GM18505 (cell line): ENCODE data around the gene LSG1.

Source experiments
- ATAC-seq: cut with Tn5 transposase; IDR thresholded peaks from one replicate; pipeline ENCODE4 v1.9.1; 2021; ENCODE audit not compliant: unreplicated experiment
- POLR2A ChIP-seq: IDR thresholded peaks from 4 replicates; pipeline ENCODE4 v1.6.1; 2011; ENCODE audit warnings: borderline replicate concordance; ENCODE audit not compliant: insufficient read depth, insufficient read length; ENCODE audit errors: extremely low read depth

Gene LSG1

DNA sequence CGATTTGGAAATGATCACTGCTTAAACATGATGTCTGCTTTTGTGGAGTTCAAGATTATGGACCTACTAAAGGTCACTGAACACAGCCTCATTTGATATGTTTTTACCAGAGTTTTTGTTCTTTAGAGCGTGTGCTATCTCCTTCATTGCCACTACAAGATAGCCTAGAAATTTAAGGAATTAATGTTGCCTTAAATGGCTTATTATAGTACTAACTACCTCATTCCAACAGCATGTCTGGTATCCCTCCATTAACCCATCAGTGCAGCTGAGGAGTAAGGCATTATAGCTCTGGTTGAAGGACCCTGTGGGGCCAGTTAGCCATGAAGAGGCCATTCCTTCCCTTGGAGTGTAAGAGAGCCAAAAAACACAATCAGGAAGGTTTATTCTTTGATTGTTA lies 11.4 kb upstream of the LSG1 start:
- ATAC-seq, result no peak
- no peak for TF ChIP-seq POLR2A

- TF ChIP-seq POLR2A, result no peak
Observed at GRCh38 chr3:194682694-194683310, 10.8 kb upstream of the LSG1 start.

GRCh38 chr3:194682189-194682693 lies 10.2 kb upstream of the LSG1 start:
- no peak for TF ChIP-seq POLR2A
- no peak for ATAC-seq

More at GRCh38 chr3:194682694-194683310, 10.8 kb upstream of the LSG1 start:
- no peak for ATAC-seq

- TF ChIP-seq POLR2A, result no peak
- ATAC-seq, result no peak
Observed at GRCh38 chr3:194680888-194681615, 9.1 kb upstream of the LSG1 start.

GRCh38 chr3:194676471-194676870 lies 4.5 kb upstream of the LSG1 start:
- ATAC-seq, result no peak
- no peak for TF ChIP-seq POLR2A

- no peak for TF ChIP-seq POLR2A
- ATAC-seq, result no peak
Observed at GRCh38 chr3:194675680-194676079, 3.7 kb upstream of the LSG1 start.

DNA sequence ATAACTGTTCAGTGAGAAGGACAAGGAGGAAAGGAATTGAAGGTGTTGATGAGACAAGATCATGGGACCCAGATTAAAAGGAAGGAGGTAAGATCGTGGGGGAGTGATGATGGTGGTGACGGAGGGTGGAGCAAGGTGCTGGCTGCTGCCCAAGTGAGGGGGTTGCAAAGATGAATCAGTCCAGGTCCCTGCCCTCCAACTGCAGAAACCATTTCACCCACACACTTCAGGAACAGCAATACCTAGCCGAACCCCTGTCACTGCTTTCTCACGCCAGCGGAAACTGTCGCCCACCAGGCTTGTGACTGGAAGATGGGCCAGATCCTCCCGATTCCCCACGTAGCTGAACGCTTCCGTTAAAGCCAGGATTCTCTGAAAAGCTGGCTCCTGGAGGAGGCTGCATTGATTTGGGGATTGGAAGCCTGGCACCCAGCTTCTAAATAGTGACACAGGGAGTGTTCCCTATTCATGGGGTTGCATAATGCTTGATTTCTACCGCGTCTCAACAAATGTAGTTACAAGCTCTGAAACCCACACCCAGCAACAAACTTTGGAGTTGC lies 3.2 kb upstream of the LSG1 start:
- ATAC-seq, result no peak
- TF ChIP-seq POLR2A, result no peak

GRCh38 chr3:194673761-194674160 lies 1.8 kb upstream of the LSG1 start:
- no peak for ATAC-seq
- TF ChIP-seq POLR2A, result no peak

GRCh38 chr3:194672876-194673275 lies 885 bp upstream of the LSG1 start:
- no peak for TF ChIP-seq POLR2A
- ATAC-seq, result no peak

DNA sequence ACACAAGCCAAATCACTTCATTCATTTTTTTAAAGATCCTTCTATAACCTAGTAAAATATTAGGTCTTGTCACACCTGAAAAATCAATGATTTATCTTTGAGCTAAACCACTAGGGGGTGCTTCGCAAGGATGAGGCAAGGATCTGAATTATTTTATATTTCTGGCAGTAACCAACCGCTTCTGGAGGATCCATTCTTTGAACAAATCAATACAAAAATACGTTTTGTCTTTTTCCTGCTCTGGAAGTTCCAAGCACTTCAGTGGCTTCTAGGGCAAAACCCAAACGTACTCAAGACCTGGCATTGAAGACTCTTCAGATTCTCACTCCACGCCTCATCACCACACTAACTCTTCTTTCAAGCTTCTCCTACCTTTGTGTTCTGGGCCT lies 486 bp downstream of the LSG1 start:
- no peak for ATAC-seq
- no peak for TF ChIP-seq POLR2A

- TF ChIP-seq POLR2A, result no peak
- no peak for ATAC-seq
Observed at GRCh38 chr3:194667363-194667762, 4.6 kb downstream of the LSG1 start.

DNA sequence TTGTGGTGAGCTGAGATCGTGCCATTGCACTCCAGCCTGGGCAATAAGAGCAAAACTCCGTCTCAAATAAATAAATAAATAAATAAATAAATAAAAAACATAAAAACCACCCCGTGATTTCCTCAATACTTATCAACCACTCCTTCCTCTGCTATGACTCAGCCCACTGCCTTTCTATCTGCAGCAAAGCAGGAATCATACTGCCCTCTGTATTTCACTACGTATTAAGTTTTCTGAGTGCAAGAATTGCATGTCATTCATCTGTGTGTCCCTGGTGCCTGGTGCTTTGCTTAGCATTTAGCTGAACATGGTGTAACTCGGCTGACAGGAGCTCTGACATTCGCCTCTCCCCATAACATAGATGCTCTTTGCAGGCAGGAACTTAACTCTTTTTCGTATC lies 7.1 kb downstream of the LSG1 start:
- no peak for TF ChIP-seq POLR2A
- ATAC-seq, result no peak

DNA sequence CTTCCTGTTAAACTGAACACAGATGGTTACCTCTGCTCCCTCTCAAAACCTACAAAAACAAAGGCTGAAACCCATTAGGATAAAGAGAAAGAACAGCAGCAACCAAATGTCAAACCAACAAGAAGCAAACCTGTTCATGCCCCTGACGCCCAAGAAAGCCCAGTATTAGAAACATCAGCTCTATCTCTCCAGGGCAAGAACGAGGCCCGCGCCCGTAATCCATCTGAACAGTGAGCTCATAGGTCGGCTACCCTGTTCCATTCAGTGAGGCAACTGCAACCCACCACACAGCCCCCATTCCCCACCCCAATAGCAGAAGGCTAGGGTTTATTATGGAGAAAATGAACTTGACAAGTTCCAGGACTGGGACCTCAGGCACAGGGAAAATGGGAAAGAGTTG lies 10.0 kb downstream of the LSG1 start:
- no peak for ATAC-seq
- TF ChIP-seq POLR2A, result no peak

- no peak for TF ChIP-seq POLR2A
- ATAC-seq, result no peak
Observed at GRCh38 chr3:194661374-194661773, 10.6 kb downstream of the LSG1 start.

- no peak for TF ChIP-seq POLR2A
- ATAC-seq, result no peak
Observed at GRCh38 chr3:194659778-194660177, 12.2 kb downstream of the LSG1 start.
